AG10803 (cell line): ENCODE results near the gene LTF.

Experiments used
- DNase-seq: peaks from one replicate; pipeline ENCODE4 v3.0.0; 2010; ENCODE audit warnings: low read depth
- H3K4me3 ChIP-seq: 2 replicates; pipeline ENCODE4 v1.5.1; 2011; ENCODE audit warnings: mild to moderate bottlenecking, low read length, control low read depth
- TF ChIP-seq, protein P1 (sequence below): conservative IDR thresholded peaks from 2 replicates; pipeline ENCODE4 v1.5.1; 2011; ENCODE audit warnings: mild to moderate bottlenecking, low read length, control low read depth, inconsistent platforms

Gene LTF

DNA sequence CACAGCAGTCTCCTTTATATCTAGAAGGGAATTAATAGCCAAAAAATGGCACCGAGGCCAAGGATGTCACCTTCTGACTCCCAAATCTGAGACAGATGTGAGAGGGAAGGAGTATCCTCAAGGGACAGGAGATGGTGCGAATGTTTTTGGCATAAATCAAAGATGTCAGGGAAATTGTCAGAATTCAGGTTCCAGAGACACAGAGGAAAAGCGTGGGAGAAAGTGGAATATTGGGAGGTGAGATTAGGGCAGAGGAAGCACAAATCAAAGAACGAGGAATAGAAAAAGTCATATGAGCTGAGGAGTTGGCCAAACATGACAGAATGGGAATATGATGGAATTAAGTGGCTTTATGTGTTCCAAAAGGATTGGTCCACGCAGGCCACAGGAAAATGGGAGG is 63.9 kb downstream of the LTF start:
- TF ChIP-seq, protein P1, sequence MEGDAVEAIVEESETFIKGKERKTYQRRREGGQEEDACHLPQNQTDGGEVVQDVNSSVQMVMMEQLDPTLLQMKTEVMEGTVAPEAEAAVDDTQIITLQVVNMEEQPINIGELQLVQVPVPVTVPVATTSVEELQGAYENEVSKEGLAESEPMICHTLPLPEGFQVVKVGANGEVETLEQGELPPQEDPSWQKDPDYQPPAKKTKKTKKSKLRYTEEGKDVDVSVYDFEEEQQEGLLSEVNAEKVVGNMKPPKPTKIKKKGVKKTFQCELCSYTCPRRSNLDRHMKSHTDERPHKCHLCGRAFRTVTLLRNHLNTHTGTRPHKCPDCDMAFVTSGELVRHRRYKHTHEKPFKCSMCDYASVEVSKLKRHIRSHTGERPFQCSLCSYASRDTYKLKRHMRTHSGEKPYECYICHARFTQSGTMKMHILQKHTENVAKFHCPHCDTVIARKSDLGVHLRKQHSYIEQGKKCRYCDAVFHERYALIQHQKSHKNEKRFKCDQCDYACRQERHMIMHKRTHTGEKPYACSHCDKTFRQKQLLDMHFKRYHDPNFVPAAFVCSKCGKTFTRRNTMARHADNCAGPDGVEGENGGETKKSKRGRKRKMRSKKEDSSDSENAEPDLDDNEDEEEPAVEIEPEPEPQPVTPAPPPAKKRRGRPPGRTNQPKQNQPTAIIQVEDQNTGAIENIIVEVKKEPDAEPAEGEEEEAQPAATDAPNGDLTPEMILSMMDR, result no peak
- no peak for DNase-seq
- H3K4me3 ChIP-seq, result no peak overlapping the region

DNA sequence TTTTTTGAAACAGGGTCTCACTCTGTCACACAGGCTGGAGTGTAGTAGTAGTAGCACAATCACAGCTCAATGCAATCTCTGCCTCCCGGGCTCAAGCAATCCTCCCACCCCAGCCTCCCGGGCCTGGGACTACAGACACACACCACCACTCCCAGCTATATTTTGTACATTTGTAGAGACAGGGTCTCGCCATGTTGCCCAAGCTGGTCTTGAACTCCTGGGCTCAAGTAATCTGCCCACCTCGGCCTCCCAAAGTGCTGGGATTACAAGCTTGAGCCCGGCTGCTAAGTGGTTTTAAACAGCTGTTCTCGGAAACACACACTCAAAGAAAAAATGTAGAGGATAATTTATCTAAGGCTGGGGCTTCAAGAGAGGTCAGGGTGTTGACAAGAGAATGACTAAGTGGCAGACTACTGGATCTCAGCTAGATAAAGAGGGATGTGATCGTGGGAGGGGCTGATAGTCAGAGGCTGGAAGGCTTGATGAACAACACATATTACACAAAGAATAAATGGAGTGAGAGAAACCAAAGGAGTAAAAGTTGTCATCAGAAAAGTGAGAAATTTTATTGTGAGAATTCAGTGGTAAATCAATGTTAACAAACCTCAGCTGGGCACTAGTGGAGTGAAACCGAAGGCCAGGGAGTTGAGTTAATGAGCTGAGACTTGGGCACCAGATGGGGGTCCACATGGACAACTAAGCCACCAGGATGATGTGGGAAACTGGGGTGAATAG is 64.5 kb downstream of the LTF start:
- no peak overlapping the region for H3K4me3 ChIP-seq
- peak; percentile 43 for DNase-seq

DNA sequence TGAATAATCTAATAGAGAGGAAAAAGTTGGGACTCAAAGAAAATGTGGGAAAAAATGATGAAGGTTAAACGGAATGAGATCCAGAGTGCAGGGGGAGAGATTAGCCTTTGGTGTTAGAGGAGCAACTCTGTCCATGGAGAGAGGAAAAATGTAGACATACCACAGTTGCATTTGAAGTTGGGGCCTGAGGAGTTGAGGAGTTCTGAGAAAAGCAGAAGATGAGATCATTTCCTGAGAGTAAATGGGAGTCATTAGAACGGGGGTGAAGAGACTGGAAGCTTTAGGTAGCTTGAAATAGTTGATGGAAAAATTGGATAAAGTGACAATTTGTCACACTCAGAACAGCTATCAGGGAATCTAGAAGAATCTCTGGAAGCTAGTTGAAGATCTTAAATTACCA is 65.1 kb downstream of the LTF start:
- H3K4me3 ChIP-seq, result no peak overlapping the region

More for the DNA sequence above, 64.5 kb downstream of the LTF start:
- TF ChIP-seq, protein P1, result no peak

DNA sequence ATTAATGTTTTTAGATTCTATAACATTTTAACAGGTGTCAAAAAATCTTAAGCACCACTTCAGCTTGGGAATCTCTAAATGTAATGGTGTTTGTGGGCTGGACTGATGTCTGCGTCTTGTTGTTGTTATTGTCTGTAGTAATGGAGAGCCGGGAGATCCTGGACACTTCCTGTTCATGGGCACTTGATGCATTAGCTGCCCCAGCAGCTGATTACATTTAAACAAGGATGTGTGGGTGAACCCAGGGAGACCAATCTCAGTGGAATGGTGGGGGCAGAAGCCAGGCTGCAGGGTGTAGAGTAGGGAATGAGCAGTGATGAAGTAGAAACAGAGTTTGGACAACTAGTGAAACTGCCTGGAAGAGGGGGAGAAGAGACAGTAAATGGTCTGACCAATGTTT is 65.6 kb downstream of the LTF start:
- no peak for DNase-seq
- TF ChIP-seq, protein P1, result no peak
- H3K4me3 ChIP-seq, result no peak overlapping the region

More for the DNA sequence above, 65.1 kb downstream of the LTF start:
- no peak for DNase-seq
- TF ChIP-seq, protein P1, result no peak

- H3K4me3 ChIP-seq, result no peak overlapping the region
- DNase-seq, result no peak
- TF ChIP-seq, protein P1, result no peak
Measured at GRCh38 chr3:46398186-46398955, 66.3 kb downstream of the LTF start.

DNA sequence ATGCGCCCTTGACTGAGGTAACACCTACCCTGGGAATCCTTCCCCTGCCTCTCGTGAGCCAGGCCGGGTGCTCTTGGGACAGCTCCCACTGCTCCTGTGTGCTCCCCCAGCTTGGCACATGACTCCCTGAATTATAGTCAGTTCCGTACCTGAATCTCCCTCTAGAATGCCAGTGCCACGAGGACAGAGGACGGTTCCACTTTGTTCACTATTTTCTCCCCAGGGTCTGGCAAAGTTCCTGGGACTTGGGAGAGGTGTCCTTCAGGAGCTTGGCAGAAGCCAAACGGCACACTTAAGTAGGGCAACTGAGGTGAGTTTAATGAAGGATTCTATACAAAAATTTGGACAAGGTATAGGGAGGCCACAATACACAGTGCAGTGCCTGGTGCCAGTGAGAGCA is 67.6 kb downstream of the LTF start:
- H3K4me3 ChIP-seq, result no peak overlapping the region
- DNase-seq, result no peak
- TF ChIP-seq, protein P1, result no peak
